Cardiac septum (tissue), 1 donor: ENCODE results near the gene TBC1D1. TPM values are rescaled to one million over a fixed set of nuclear protein-coding genes. Genes with fewer than 3 reads are reported as not detected.
A peak's percentile ranks its signal among the peaks of the same experiment; 100 is the strongest.
"Not testable (repeated sequence)": the region's sequence is repeated elsewhere in the genome, so short reads cannot be mapped to it uniquely, and the experiment has no call there.

Experiments used
- DNase-seq: peaks from one replicate; pipeline ENCODE4 v3.0.0-alpha.2; 2020; ENCODE audit warnings: low spot score
- intact Hi-C: fragments of 100-400 bp; cut with DNase I; formaldehyde crosslinking; loops from one replicate; pipeline ENCODE4 v1.14.0; 2022
- total RNA-seq: library from RNA; stranded (reverse); fragmentation: NEBNext Ultra II Directional; extraction: Animal tissue kit (Norgen Biotek cat#: 25700); gene quantifications from one replicate; pipeline ENCODE4 v1.2.1, GENCODE V29; 2021
- donor health status: DM: no; HTN: no; CAD: no.

TBC1D1 gene
- total RNA-seq, 1 donor from 2014 or later = 128 TPM

GRCh38 chr4:38003102-38003501 lies 112.2 kb downstream of the TBC1D1 start:
- no peak for DNase-seq
- intact Hi-C loops = no loop called here

GRCh38 chr4:38003628-38004027 lies 112.7 kb downstream of the TBC1D1 start:
- intact Hi-C loops = no loop called here
- no peak for DNase-seq

GRCh38 chr4:38004062-38004461 lies 113.2 kb downstream of the TBC1D1 start:
- intact Hi-C loops = no loop called here
- no peak for DNase-seq

DNA sequence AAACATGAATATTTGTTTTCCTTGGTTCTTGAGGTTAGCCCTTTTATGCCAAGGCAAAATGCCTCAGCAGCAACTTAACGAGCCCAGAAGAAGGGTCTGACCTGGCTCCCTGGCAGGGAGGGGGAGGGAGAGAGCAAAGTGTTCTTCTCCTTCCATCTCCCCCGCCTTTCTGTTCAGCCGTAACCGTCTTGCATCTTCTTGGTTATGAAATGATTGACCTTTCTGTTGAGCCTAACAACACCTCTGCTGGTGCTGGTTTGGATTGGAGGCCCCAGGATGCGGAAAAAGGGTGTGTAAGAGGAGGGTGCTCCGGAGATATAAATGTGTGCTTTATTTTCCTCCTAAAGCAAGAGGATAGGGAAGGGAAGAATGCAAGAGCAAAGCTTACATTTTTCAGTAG lies 114.0 kb downstream of the TBC1D1 start:
- no peak for DNase-seq
- intact Hi-C loops = no loop called here

- intact Hi-C loops = no loop called here
- no peak for DNase-seq
Measured at GRCh38 chr4:38005637-38006036, 114.8 kb downstream of the TBC1D1 start.

DNA sequence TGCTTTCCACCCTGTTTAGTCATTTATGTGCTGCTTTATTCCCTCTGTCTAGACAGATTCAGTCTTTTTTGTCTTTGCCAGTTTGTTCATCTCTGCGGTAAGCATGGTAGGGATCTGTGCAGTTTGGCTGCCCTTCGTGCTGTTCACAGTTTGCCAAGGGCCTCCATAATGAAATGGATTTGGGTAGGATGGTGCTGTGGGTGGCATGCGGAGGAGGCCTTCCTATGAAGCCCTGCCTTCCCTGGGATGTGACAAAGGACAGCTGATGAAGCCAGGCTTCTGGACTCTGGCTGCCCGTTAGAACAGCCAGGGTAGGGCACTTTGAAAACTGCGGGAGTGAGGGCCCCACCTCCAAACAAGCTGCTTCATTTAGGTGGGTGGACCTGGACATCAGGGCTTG lies 116.8 kb downstream of the TBC1D1 start:
- intact Hi-C loops = no loop called here
- no peak for DNase-seq

DNA sequence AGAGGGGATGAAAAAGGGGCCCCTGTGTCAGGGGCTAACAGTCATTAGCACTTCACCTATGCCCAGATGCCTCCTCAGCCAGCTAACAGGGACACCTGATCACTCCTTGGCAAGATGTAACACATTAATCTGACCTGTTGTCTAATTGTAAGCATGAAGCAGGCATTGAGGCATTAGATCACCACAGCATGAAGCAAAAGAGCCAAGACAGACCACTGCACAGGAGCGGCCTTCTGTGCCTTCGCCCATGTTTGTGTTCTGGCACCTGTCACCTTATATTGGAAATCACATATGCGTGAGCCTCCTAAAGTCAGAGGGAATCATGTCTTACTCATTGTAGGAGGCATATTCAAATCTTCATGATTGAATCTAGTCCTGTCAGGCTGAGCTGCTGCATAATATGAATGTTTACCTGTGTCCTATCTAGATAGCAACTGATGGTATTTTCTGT lies 117.7 kb downstream of the TBC1D1 start:
- intact Hi-C loops = no loop called here
- DNase-seq = no peak

DNA sequence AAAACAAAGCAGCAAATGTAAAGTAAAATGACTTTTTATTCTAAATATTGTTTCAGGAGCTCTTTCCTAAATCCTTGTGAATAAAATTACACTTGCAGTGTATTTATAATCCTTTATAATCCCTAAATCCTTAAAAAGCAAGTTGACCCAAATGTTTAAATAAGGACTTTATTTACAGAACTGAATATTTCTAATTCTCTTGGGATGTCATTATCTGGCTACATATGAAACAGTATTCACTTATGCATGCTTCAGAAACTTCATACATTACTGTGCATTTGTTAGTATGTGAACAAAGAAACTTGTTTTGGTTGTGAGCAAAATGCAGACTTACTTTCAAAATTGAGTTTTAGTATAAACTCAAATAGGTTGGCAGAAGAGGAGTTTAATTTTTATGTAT lies 118.5 kb downstream of the TBC1D1 start:
- intact Hi-C loops = no loop called here
- DNase-seq = no peak

- DNase-seq = no peak
- intact Hi-C loops = no loop called here
Measured at GRCh38 chr4:38009949-38010348, 119.1 kb downstream of the TBC1D1 start.

DNA sequence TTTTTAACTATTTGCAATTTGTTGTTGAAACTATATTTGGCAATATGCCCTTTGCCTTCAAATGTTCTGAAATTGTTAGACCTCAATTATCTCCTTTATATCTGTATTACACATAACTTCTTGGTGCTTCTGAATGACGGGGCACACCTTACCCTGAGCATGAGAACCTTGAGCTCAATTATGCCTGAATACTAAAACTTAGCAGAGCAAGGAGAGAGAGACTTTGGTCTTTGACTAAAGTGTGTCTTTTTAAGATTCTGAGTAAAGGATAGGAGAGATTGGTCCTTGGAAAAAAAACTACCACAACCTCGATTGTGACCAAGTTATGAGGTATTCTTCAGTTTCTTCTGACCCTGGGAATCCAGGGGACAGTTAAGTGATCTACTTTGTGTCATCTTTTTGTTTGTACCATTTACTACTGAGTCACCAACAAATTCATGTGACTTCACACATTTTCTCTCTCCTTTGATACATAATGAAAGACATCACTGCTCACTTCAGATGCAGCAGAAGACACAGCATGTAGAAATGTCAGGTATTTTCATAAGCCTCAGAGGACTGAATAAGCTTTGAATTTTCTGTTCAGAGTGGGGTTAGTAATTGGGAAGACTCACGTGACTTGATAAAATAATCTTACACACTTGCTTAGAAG lies 120.8 kb downstream of the TBC1D1 start:
- intact Hi-C loops = no loop called here
- no peak for DNase-seq

- peak; percentile 84 for DNase-seq
- intact Hi-C loops = no loop called here
Measured at GRCh38 chr4:38013461-38014366, 122.8 kb downstream of the TBC1D1 start.

GRCh38 chr4:38014421-38014852 lies 123.6 kb downstream of the TBC1D1 start:
- intact Hi-C loops = no loop called here
- DNase-seq = no peak

GRCh38 chr4:38015886-38016515 lies 125.1 kb downstream of the TBC1D1 start:
- intact Hi-C loops = no loop called here
- DNase-seq = no peak

DNA sequence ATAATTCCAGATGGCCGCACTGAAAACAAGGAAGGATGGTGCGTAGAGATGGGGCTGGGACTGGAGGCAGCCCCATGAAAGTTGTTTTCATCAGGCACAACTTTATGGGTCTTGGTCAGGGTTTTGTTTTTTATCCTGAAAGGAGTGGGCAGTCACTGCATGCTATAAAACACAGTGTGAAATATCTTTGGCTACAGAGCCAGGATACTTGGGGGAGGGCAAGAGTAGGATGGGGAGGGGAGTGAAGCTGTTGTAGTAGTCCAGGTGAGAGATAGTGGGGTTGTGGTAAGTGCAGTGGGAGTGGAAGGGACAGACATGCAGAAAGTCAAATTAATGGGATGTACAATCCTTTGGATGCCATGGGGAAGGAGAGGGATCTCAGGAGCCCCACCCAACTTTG lies 125.8 kb downstream of the TBC1D1 start:
- DNase-seq = no peak
- intact Hi-C loops = no loop called here

DNA sequence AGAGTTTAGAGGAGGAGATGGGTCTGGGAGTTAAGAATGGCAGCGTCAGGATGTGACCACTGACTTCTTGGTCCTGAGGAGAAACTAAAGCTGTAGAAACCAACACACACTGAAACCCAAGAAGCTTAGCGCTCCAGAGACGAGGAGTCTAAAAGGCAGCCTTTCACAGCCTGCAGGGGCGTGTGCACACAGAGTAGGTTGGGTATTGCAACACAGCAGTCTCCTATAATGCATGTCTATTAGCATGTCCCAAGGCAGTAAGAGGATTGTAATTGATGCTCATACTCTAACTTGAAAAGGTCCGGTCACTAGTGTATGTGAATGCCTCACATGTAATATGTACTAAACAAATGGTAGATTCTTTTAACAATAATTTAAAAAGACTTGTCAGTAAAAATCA lies 126.7 kb downstream of the TBC1D1 start:
- intact Hi-C loops = no loop called here
- no peak for DNase-seq

- DNase-seq = no peak
- intact Hi-C loops = loop anchor here (10.0 kb wide), 1 partner anchor 416 kb away; no protein-coding TSS in a partner anchor
Measured at GRCh38 chr4:38020386-38020785, 129.5 kb downstream of the TBC1D1 start.

GRCh38 chr4:38020961-38021360 lies 130.1 kb downstream of the TBC1D1 start:
- intact Hi-C loops = loop anchor here (10.0 kb wide), 1 partner anchor 416 kb away; no protein-coding TSS in a partner anchor
- DNase-seq = not testable (repeated sequence)

DNA sequence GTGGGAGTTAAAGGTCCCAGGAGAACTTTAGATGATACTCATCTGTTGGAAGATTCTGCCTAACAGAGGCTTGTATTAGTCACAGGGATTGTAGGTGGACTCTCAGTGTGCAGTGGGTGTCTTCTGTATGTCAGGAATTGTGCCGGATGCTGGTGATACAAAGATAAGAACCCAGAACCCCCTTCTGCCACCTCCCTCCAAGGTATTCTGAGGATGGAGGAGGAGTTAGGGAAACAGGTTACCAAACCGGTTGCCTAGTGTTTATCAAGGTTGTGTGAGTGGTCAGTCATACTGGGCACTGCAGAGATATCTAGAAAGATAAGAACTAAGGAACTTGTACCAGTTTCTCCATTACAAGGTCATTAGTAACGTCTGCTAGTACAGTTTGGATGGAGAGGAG lies 130.9 kb downstream of the TBC1D1 start:
- intact Hi-C loops = loop anchor here (10.0 kb wide), 1 partner anchor 417 kb away; no protein-coding TSS in a partner anchor

GRCh38 chr4:38023347-38024205 lies 132.7 kb downstream of the TBC1D1 start:
- DNase-seq = no peak
- intact Hi-C loops = loop anchor here (10.0 kb wide), 1 partner anchor 419 kb away; no protein-coding TSS in a partner anchor

More for the DNA sequence above, 130.9 kb downstream of the TBC1D1 start:
- no peak for DNase-seq
